Measurements from ENCODE around the gene EPB41L4B. TPM values are rescaled to one million over a fixed set of nuclear protein-coding genes. Genes with fewer than 3 reads are reported as not detected.

The EPB41L4B gene
- total RNA-seq, 2 donors from 2014 or later, result 41.9 to 122 TPM

GRCh38 chr9:109244179-109245132, 76.4 kb downstream of the EPB41L4B start:
- Histone ChIP-seq H3K4me1 (peaks cover 55% of the 10 kb centered on the region), H3K9me3 (no peaks in the 10 kb centered on the region), H3K4me3 (no peak overlapping the region), H3K27ac (peak overlapping the region; percentile 89 to 95 (median 93)), H3K27me3 (no peaks in the 10 kb centered on the region), H3K36me3 (replicated peaks in 1 of 2; ENCODE audit: insufficient read depth in 1 of 2, low read depth in 2 of 2) (peaks cover 8 to 9% of the 10 kb centered on the region in 2 donors)
- WGBS, 2 donors, result 16 to 17% methylated on average over 9 of the region's 9 CpGs
- no peak for ATAC-seq
- intact Hi-C loops (cut with DNase I), result no loop called here
- TF ChIP-seq CTCF (IDR thresholded peaks at IDR 0.05), result peak; percentile 82 to 93 (median 90)
- no peak for TF ChIP-seq POLR2A (IDR thresholded peaks at IDR 0.05)
- DNase-seq, result peak; percentile 80 to 87 (median 82)

GRCh38 chr9:109242741-109243140, 78.1 kb downstream of the EPB41L4B start:
- no peak overlapping the region for H3K27ac ChIP-seq
- 71 to 76% methylated on average over 2 of the region's 2 CpGs for WGBS, 2 donors

GRCh38 chr9:109242014-109242413, 78.8 kb downstream of the EPB41L4B start:
- intact Hi-C loops (cut with DNase I), result no loop called here
- Histone ChIP-seq H3K27me3 (no peaks in the 10 kb centered on the region), H3K9me3 (no peaks in the 10 kb centered on the region), H3K4me1 (peaks cover 34% of the 10 kb centered on the region), H3K36me3 (replicated peaks in 1 of 2; ENCODE audit: insufficient read depth in 1 of 2, low read depth in 2 of 2) (peaks cover 8 to 17% of the 10 kb centered on the region in 2 donors), H3K27ac (peak overlapping the region in 1 of 4 donors; percentile 2), H3K4me3 (no peak overlapping the region)
- no peak for TF ChIP-seq POLR2A (IDR thresholded peaks at IDR 0.05)
- no peak for TF ChIP-seq CTCF (IDR thresholded peaks at IDR 0.05)
- 58 to 61% methylated on average over 2 of the region's 2 CpGs for whole genome bisulfite sequencing, 2 donors
- ATAC-seq, result no peak
- DNase-seq, result peak in 2 of 4 donors; percentile 46 to 55

More at GRCh38 chr9:109242741-109243140, 78.1 kb downstream of the EPB41L4B start:
- Histone ChIP-seq H3K36me3 (replicated peaks in 1 of 2; ENCODE audit: insufficient read depth in 1 of 2, low read depth in 2 of 2) (peaks cover 8 to 14% of the 10 kb centered on the region in 2 donors), H3K27me3 (no peaks in the 10 kb centered on the region), H3K9me3 (no peaks in the 10 kb centered on the region), H3K4me1 (peaks cover 40% of the 10 kb centered on the region), H3K4me3 (no peak overlapping the region)
- DNase-seq, result no peak
- no peak for ATAC-seq
- intact Hi-C loops (cut with DNase I), result no loop called here
- TF ChIP-seq CTCF (IDR thresholded peaks at IDR 0.05) (no peak), POLR2A (IDR thresholded peaks at IDR 0.05) (no peak)

DNA sequence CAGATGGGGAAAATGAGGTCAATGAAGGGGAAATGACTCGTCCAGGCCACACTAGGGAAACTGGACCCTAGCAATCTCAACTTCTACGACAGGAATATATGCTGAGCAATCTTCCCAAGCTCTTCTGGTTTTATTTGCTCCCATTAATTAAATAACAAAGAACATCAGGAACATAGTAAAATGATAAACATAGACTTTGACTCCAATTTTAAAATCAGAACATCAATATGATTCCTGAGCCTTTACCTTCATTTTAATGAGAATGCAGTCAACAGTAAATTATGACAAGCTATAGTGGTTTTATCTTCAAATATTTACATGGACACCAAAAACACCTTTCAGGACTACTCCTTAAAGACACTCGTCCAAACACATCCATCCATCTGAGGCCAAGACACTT, 79.7 kb downstream of the EPB41L4B start:
- no peaks in the 10 kb centered on the region for H3K9me3 ChIP-seq
- intact Hi-C loops (cut with DNase I), result no loop called here
- no peaks in the 10 kb centered on the region for H3K27me3 ChIP-seq
- DNase-seq, result no peak
- no peak overlapping the region for H3K27ac ChIP-seq
- no peak for ATAC-seq
- TF ChIP-seq POLR2A (IDR thresholded peaks at IDR 0.05) (no peak), CTCF (IDR thresholded peaks at IDR 0.05) (no peak)
- H3K4me1 ChIP-seq, result peaks cover 26% of the 10 kb centered on the region
- H3K4me3 ChIP-seq, result no peak overlapping the region
- peaks cover 8 to 17% of the 10 kb centered on the region in 2 donors for H3K36me3 ChIP-seq (replicated peaks in 1 of 2; ENCODE audit: insufficient read depth in 1 of 2, low read depth in 2 of 2)
- 90 to 94% methylated on average over 3 of the region's 3 CpGs for WGBS, 2 donors

Measured in body of pancreas (tissue), 4 donors.